BJ (cell line): ENCODE measurements around the gene HS6ST3. TPM values are rescaled to one million over a fixed set of nuclear protein-coding genes. Genes with fewer than 3 reads are reported as not detected.

ENCODE experiments used
- CTCF ChIA-PET: fragments of 350-600 bp; formaldehyde crosslinking; extraction: SDS; loops from one replicate; lab custom pipeline; 2021; ENCODE audit warnings: antibody characterized with exemption, inconsistent platforms; lab: Yijun Ruan, JAX
- POLR2A ChIA-PET: fragments of 300-600 bp; sonication (Branson Sonifier 250); formaldehyde crosslinking; extraction: SDS; loops from one replicate; lab custom pipeline; 2021; ENCODE audit warnings: antibody characterized with exemption; lab: Charles Lee
- DNase-seq: peaks from one replicate; pipeline ENCODE4 v3.0.0-alpha.2; 2011; ENCODE audit warnings: low read depth
- H3K27me3 ChIP-seq: 2 replicates; pipeline ENCODE4 v1.6.0; 2011; ENCODE audit warnings: low read length; ENCODE audit not compliant: control insufficient read depth, insufficient read depth
- H3K36me3 ChIP-seq: 2 replicates; pipeline ENCODE4 v1.5.1; 2011; ENCODE audit warnings: low read length; ENCODE audit not compliant: control insufficient read depth, insufficient read depth
- H3K4me3 ChIP-seq: 2 replicates; pipeline ENCODE4 v1.5.1; 2011; ENCODE audit warnings: low read depth, mild to moderate bottlenecking, control low read depth, low read length
- CTCF ChIP-seq: IDR thresholded peaks from 2 replicates; pipeline ENCODE4 v1.5.1; 2011; ENCODE audit warnings: low read depth, mild to moderate bottlenecking, control low read depth, inconsistent platforms, low read length, moderate library complexity; ENCODE audit not compliant: insufficient read depth
- polyA plus RNA-seq: library from polyadenylated mRNA; depleted of rRNA; stranded (reverse); fragments of >200 nt; gene quantifications from 2 replicates; pipeline ENCODE4 v1.2.3, GENCODE V29; 2011

Gene HS6ST3
- polyA plus RNA-seq, 1 experiment: not detected

GRCh38 chr13:96199315-96199714, 109.4 kb downstream of the HS6ST3 start:
- CTCF ChIA-PET: no interaction called here
- POLR2A ChIA-PET: no interaction called here
- Histone ChIP-seq H3K27me3 (no peaks in the 10 kb centered on the region), H3K36me3 (no peaks in the 10 kb centered on the region), H3K4me3 (no peak overlapping the region)
- TF ChIP-seq CTCF: no peak
- no peak for DNase-seq

DNA sequence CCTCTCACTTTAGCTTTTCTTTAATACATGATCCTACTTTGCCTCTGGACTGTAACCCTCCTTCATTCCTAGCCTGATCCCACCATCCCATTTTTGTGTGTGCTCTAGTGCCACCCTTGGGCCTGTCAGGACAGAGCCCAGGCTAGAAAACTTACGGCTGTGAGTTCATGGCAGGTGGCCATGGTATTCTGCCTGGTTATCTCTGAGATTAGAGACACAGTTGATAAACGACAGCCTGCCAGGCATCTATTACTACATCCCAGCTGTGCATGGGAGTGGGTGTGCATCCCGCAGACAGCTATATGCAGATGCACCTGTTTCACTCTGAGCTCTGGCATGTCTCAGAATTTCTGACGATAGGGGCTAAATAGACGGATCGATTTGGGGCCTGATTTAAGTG, 110.9 kb downstream of the HS6ST3 start:
- no peak for DNase-seq
- Histone ChIP-seq H3K27me3 (no peaks in the 10 kb centered on the region), H3K36me3 (no peaks in the 10 kb centered on the region), H3K4me3 (no peak overlapping the region)
- TF ChIP-seq CTCF: no peak
- ChIA-PET POLR2A (no interaction called here), CTCF (no interaction called here)

DNA sequence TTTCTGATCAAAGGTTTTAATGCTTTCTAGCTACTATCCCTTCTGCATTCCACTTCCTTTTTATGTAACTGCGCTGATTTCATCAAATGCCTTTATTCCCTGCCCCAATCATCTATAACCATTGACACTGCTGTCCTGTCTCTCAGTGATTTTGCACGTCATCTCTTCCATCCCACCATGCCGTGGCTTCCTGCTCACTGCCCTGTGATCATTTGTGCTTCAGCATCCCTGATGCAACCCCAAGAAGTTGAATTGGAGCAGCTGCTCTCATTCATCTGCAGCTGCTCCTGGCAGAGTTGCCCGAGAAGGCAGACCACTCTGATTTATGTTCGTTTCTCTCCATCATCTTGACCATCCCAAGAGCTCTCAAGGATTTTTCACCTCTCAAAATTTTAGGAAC, 112.4 kb downstream of the HS6ST3 start:
- POLR2A ChIA-PET: no interaction called here

DNA sequence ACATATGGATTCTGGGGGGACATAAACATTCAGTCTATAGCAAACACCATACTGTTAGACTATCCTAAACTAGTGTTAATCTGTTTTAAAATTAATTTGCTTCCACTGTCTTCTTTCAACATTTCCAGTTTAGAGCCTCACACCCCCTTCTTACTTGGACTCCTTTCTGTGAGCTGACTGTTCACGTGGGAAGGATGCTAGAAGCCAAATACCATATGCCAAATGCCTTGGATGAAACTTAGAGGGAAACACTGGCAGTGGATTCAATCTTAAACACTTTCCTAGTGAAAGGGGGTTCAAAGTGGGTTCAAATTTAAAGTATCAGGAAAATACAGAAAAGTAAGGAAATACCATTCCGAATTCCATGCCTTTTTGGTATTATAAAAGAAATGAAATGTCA, 113.6 kb downstream of the HS6ST3 start:
- no peak for DNase-seq
- no peak for TF ChIP-seq CTCF
- Histone ChIP-seq H3K4me3 (no peak overlapping the region), H3K27me3 (no peaks in the 10 kb centered on the region), H3K36me3 (no peaks in the 10 kb centered on the region)
- ChIA-PET POLR2A (no interaction called here), CTCF (no interaction called here)

More for the DNA sequence above, 112.4 kb downstream of the HS6ST3 start:
- no peaks in the 10 kb centered on the region for H3K27me3 ChIP-seq
- no peak overlapping the region for H3K4me3 ChIP-seq
- H3K36me3 ChIP-seq: no peaks in the 10 kb centered on the region
- no peak for TF ChIP-seq CTCF
- no peak for DNase-seq
- CTCF ChIA-PET: no interaction called here

DNA sequence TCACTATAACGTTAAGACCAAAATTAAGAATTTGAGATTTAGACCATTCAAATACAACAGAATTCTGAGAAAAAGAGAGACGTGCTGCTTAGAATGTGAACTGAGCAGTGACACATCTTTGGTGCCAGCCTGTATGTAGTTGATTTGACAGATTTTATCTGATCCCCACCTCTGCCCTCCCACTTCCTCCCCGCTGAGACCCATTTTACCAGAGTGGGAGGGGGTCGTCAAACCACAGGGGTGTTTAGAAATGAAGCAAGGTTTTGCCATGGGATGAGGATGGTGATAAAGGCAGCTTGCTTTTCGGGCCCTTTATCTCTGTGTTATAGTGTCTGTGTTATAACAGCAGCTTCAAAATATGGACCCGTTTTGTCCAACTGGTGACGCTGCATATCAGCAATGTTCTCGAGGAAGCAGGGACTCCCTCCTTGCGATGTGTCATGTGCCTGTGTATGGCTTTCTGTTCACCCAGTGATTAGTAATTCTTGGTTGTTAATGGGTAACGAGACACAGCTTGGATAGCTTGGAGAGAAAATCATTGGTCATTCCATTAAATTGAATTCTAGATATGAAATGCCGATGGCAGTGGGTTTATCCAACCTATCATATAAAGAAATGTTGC, 125.0 kb downstream of the HS6ST3 start:
- POLR2A ChIA-PET: no interaction called here
- Histone ChIP-seq H3K4me3 (no peak overlapping the region), H3K27me3 (no peaks in the 10 kb centered on the region), H3K36me3 (no peaks in the 10 kb centered on the region)
- no peak for TF ChIP-seq CTCF
- CTCF ChIA-PET: no interaction called here
- no peak for DNase-seq
